Mucosa of gallbladder (tissue), 1 donor: ENCODE measurements around the gene MCL1. TPM values are rescaled to one million over a fixed set of nuclear protein-coding genes. Genes with fewer than 3 reads are reported as not detected.
"Not testable (repeated sequence)": the region's sequence is repeated elsewhere in the genome, so short reads cannot be mapped to it uniquely, and the experiment has no call there.

Source experiments
- DNase-seq: peaks from one replicate; pipeline ENCODE4 v3.0.0-alpha.2; 2020; ENCODE audit warnings: low spot score
- total RNA-seq: library from RNA; stranded (reverse); gene quantifications from one replicate; pipeline ENCODE4 v1.2.1, GENCODE V29; 2021
- donor health status: DM: no; HTN: no; CAD: no.

MCL1 gene
- total RNA-seq, 1 donor from 2014 or later = 231 TPM

GRCh38 chr1:150602372-150602771 lies 23.0 kb upstream of the MCL1 start:
- DNase-seq = not testable (repeated sequence)

- DNase-seq = no peak
These were observed 22.1 kb upstream of the MCL1 start for GRCh38 chr1:150601540-150601939.

GRCh38 chr1:150598346-150598745 lies 18.9 kb upstream of the MCL1 start:
- DNase-seq = not testable (repeated sequence)

GRCh38 chr1:150596976-150597375 lies 17.6 kb upstream of the MCL1 start:
- DNase-seq = no peak

- DNase-seq = no peak
These were observed 16.9 kb upstream of the MCL1 start for GRCh38 chr1:150596095-150596892.

GRCh38 chr1:150582371-150582770 lies 3.0 kb upstream of the MCL1 start:
- DNase-seq = no peak

GRCh38 chr1:150581962-150582361 lies 2.6 kb upstream of the MCL1 start:
- not testable (repeated sequence) for DNase-seq

GRCh38 chr1:150581437-150581836 lies 2.0 kb upstream of the MCL1 start:
- DNase-seq = not testable (repeated sequence)

GRCh38 chr1:150580966-150581365 lies 1.6 kb upstream of the MCL1 start:
- DNase-seq = not testable (repeated sequence)

GRCh38 chr1:150579945-150580642 lies 684 bp upstream of the MCL1 start:
- DNase-seq = no peak

- peak; percentile 61 for DNase-seq
These were observed 919 bp downstream of the MCL1 start for GRCh38 chr1:150578272-150579109.

- no peak for DNase-seq
These were observed 1.7 kb downstream of the MCL1 start for GRCh38 chr1:150577557-150578271.

GRCh38 chr1:150576794-150577556 lies 2.4 kb downstream of the MCL1 start:
- no peak for DNase-seq

- no peak for DNase-seq
These were observed 3.1 kb downstream of the MCL1 start for GRCh38 chr1:150576367-150576711.

- no peak for DNase-seq
These were observed 3.7 kb downstream of the MCL1 start for GRCh38 chr1:150575518-150576366.

- DNase-seq = no peak
These were observed 4.3 kb downstream of the MCL1 start for GRCh38 chr1:150575072-150575489.

GRCh38 chr1:150574260-150575071 lies 4.9 kb downstream of the MCL1 start:
- no peak for DNase-seq

GRCh38 chr1:150573648-150574071 lies 5.8 kb downstream of the MCL1 start:
- not testable (repeated sequence) for DNase-seq
